ENCODE results near the gene AFAP1L2.

Gene AFAP1L2

DNA sequence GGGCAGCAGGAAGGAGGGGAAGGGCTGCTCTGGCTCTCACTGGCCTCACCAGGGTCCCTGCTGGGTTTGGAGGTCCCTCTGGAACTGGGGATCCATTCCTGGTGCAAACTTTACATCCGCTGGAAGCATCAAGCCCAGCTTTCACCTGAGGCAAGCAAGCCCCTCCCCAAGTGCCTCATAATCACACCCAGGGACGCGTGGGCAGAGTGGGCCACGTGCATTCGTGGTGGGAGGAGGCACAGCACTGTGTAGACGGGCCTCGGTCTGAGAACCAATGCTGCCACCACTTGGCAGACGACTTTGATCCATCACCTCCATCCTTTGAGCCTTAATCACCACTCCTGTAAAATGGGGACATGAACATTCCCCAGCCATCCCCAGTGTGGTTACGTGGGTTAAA lies 91.2 kb downstream of the AFAP1L2 start:
- Histone ChIP-seq H3K27ac (no peak overlapping the region), H3K4me3 (ENCODE audit: low read depth, low read length) (no peak overlapping the region), H3K27me3 (ENCODE audit: insufficient read depth, low read depth, severe bottlenecking) (peaks cover 3% of the 10 kb centered on the region), H3K36me3 (no peaks in the 10 kb centered on the region), H3K9me3 (ENCODE audit: severe bottlenecking) (no peaks in the 10 kb centered on the region)
- TF ChIP-seq, protein P1, sequence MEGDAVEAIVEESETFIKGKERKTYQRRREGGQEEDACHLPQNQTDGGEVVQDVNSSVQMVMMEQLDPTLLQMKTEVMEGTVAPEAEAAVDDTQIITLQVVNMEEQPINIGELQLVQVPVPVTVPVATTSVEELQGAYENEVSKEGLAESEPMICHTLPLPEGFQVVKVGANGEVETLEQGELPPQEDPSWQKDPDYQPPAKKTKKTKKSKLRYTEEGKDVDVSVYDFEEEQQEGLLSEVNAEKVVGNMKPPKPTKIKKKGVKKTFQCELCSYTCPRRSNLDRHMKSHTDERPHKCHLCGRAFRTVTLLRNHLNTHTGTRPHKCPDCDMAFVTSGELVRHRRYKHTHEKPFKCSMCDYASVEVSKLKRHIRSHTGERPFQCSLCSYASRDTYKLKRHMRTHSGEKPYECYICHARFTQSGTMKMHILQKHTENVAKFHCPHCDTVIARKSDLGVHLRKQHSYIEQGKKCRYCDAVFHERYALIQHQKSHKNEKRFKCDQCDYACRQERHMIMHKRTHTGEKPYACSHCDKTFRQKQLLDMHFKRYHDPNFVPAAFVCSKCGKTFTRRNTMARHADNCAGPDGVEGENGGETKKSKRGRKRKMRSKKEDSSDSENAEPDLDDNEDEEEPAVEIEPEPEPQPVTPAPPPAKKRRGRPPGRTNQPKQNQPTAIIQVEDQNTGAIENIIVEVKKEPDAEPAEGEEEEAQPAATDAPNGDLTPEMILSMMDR (IDR thresholded peaks at IDR 0.05; ENCODE audit: low read depth, low read length) = no peak
- DNase-seq = no peak

DNA sequence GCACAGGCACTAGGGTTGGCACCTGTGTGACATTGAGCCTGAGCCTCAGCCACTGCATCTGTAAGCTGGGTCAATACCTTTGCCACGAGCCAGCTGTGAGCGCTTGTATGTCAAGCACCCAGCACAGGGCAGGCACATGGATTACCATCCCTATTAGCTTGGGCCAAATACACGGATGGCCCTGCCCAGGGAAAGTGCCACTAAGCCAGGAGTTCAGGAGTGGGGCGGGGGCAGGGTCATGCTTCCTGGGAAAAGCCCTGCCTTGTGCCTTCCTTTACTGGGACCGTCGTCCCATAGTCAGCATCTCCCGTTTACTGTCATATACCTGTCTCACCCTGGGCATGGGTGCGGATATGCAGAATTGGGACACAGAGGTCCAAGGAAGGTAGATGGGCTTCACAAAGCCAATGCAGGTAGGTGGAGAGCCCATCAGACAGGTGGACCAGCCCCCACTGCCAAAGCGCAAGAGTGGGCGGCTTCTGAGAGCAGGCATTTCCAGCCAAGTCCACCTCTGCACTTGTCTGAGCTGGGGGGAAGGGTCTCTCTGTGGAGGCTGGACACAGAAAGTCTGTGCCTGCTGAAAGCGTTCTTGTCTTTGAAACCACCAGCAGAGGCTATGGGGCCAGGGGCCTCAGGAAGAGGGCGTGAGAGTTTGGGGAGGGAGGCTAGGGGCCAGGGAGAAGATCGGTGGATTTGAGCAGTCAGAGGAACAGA lies 92.6 kb downstream of the AFAP1L2 start:
- no peak for DNase-seq

DNA sequence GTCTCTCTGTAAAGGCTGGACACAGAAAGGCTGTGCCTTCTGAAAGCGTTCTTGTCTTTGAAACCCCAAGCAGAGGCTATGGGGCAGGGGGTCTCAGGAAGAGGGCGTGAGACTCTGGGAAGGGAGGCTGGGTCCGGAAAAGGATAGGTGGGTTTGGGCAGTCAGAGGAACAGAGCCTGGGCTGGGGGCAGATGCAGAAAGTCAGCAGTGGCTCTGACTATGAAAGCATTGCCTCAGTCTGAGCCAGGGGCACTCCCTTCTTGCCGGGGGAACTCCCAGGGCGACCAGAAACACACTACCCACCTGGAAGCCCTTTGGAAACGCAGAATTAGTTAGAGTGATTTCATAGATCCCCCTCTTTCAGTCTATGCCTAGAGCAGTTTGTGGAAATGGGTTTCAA lies 93.3 kb downstream of the AFAP1L2 start:
- TF ChIP-seq, protein P1 (IDR thresholded peaks at IDR 0.05; ENCODE audit: low read depth, low read length) = no peak
- Histone ChIP-seq H3K9me3 (ENCODE audit: severe bottlenecking) (no peaks in the 10 kb centered on the region), H3K4me3 (ENCODE audit: low read depth, low read length) (no peak overlapping the region), H3K36me3 (no peaks in the 10 kb centered on the region), H3K27ac (no peak overlapping the region), H3K27me3 (ENCODE audit: insufficient read depth, low read depth, severe bottlenecking) (peaks cover 5% of the 10 kb centered on the region)
- no peak for DNase-seq

More for the DNA sequence above, 92.6 kb downstream of the AFAP1L2 start:
- Histone ChIP-seq H3K36me3 (no peaks in the 10 kb centered on the region), H3K27me3 (ENCODE audit: insufficient read depth, low read depth, severe bottlenecking) (peaks cover 5% of the 10 kb centered on the region), H3K9me3 (ENCODE audit: severe bottlenecking) (no peaks in the 10 kb centered on the region), H3K4me3 (ENCODE audit: low read depth, low read length) (no peak overlapping the region), H3K27ac (no peak overlapping the region)
- TF ChIP-seq, protein P1 (IDR thresholded peaks at IDR 0.05; ENCODE audit: low read depth, low read length) = no peak

DNA sequence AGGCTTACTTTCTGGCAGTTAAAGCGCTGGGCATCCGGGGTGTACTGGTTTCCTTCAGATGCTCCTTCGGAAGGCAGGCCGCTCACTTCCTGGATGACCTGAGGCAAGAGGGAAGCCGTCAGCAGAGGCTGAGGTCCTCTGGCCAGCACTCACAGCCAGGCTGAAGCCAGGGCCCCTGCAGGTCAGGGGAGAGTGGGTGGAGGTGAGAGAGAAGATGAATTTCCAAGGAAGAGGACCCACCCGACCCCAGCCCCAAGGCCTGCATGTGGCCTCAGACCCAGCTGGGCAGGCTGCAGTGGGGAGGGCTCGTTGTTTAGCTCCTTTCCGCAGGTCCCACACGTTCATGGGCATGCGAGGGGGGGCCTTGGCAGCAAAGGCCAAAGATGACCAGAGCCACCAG lies 94.0 kb downstream of the AFAP1L2 start:
- TF ChIP-seq, protein P1 (IDR thresholded peaks at IDR 0.05; ENCODE audit: low read depth, low read length) = no peak
- no peak overlapping the region for H3K27ac ChIP-seq
- no peak overlapping the region for H3K4me3 ChIP-seq (ENCODE audit: low read depth, low read length)
- no peaks in the 10 kb centered on the region for H3K9me3 ChIP-seq (ENCODE audit: severe bottlenecking)
- H3K36me3 ChIP-seq = no peaks in the 10 kb centered on the region
- H3K27me3 ChIP-seq (ENCODE audit: insufficient read depth, low read depth, severe bottlenecking) = peaks cover 5% of the 10 kb centered on the region
- no peak for DNase-seq

DNA sequence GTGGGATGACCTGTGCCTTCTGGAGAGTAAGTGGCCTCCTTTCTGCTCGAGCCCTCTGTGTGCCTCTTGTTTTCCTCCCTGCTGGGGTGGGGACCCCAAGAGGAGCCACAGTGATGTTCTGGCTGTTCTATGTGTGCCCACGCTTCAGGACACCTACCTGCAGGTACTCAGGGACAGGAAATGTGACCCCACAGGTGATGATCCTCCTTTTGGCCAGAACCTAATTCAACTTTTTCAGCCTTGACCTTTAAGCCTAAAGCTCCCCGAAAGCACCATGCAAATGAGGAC lies 95.0 kb downstream of the AFAP1L2 start:
- TF ChIP-seq, protein P1 (IDR thresholded peaks at IDR 0.05; ENCODE audit: low read depth, low read length) = no peak
- no peaks in the 10 kb centered on the region for H3K36me3 ChIP-seq
- H3K4me3 ChIP-seq (ENCODE audit: low read depth, low read length) = no peak overlapping the region
- peaks cover 7% of the 10 kb centered on the region for H3K27me3 ChIP-seq (ENCODE audit: insufficient read depth, low read depth, severe bottlenecking)
- H3K9me3 ChIP-seq (ENCODE audit: severe bottlenecking) = no peaks in the 10 kb centered on the region
- no peak overlapping the region for H3K27ac ChIP-seq
- DNase-seq = no peak
